Muscle layer of colon (tissue), 2 donors: Measurements from ENCODE around the gene SETBP1.
A peak's percentile ranks its signal among the peaks of the same experiment; 100 is the strongest.

Experiments
- H3K27ac ChIP-seq: one replicate; pipeline ENCODE4 v1.7.0; 2013; ENCODE audit warnings: low read depth, mild to moderate bottlenecking, low read length, moderate library complexity
- H3K27me3 ChIP-seq, 2 donors: one replicate each; pipeline ENCODE4 v1.7.0; 2013; ENCODE audit warnings: low read length in 2 of 2, mild to moderate bottlenecking in 2 of 2; ENCODE audit not compliant: insufficient read depth in 2 of 2, control insufficient read depth in 1 of 2
- H3K36me3 ChIP-seq: one replicate; pipeline ENCODE4 v1.7.0; 2013; ENCODE audit warnings: mild to moderate bottlenecking, low read length; ENCODE audit not compliant: insufficient read depth
- H3K4me1 ChIP-seq: one replicate; pipeline ENCODE4 v1.7.0; 2013; ENCODE audit warnings: mild to moderate bottlenecking, low read length; ENCODE audit not compliant: insufficient read depth
- H3K4me3 ChIP-seq, 2 donors: one replicate each; pipeline ENCODE4 v1.7.0; 2013; ENCODE audit warnings: low read length in 2 of 2, low read depth in 1 of 2, mild to moderate bottlenecking in 1 of 2, moderate library complexity in 1 of 2
- H3K9ac ChIP-seq: one replicate; pipeline ENCODE4 v1.7.0; 2013; ENCODE audit warnings: low read length
- H3K9me3 ChIP-seq: one replicate; pipeline ENCODE4 v1.7.0; 2013; ENCODE audit warnings: mild to moderate bottlenecking, low read length
- donor health status: abdominal sarcoma.
- donor health status: Adenocarcinoma of cecum.

SETBP1 gene

DNA sequence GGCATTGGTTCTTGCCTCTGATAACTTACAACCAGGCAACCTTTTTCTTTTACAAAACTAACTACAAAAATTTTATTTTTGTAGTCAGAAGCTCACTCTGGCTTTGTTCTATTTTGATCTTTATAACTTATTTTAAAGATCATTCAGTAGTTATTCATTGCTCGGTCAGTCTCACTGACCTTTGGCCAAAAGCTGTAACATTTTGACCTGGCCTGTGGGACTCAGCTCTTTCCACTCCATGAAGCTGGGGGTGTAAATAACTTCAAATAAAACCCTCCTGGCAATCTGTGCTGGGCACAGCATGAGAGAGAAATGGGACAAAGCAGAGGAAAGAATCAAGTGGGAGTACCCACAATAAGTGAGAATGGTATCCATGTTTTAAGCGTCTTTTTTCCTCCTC, 380.7 kb downstream of the SETBP1 start:
- no peak overlapping the region for H3K9ac ChIP-seq

DNA sequence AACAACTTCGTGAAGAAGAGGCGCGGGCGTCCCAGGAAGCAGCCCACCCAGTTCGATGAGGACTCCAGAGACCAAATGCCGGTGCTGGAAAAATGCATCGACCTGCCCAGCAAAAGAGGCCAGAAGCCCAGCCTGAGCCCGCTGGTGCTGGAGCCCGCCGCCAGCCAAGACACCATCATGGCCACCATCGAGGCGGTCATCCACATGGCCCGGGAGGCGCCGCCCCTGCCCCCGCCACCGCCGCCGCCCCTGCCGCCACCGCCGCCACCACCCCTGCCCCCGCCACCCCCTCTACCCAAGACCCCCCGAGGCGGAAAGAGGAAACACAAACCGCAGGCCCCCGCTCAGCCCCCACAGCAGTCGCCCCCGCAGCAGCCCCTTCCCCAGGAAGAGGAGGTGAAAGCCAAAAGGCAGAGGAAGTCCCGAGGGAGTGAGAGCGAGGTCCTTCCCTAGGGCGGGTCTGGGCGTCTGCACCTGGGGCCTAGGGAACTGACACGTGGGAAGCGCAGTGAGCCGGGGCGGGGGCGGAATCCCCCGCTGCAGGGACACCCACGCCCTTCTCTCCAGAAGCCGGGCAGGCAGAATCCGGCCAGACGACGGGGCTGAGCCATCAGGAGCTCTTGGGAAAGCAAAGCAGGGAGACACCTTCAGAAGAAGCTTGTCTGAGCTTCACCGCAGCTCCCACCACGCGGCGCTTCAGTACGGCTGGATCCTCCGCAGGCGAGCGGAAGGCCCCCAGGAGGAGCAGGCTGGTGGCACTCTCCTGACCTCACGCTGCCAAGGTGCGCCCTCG, 382.8 kb downstream of the SETBP1 start:
- Histone ChIP-seq H3K36me3 (no peaks in the 10 kb centered on the region), H3K9ac (no peak overlapping the region), H3K27ac (no peak overlapping the region), H3K9me3 (no peaks in the 10 kb centered on the region), H3K27me3 (no peaks in the 10 kb centered on the region), H3K4me3 (no peak overlapping the region), H3K4me1 (peaks cover 17% of the 10 kb centered on the region)

More for the DNA sequence above, 380.7 kb downstream of the SETBP1 start:
- Histone ChIP-seq H3K4me1 (peaks cover 14% of the 10 kb centered on the region), H3K9me3 (no peaks in the 10 kb centered on the region), H3K27ac (no peak overlapping the region), H3K36me3 (no peaks in the 10 kb centered on the region), H3K4me3 (no peak overlapping the region), H3K27me3 (no peaks in the 10 kb centered on the region)

- Histone ChIP-seq H3K36me3 (no peaks in the 10 kb centered on the region), H3K27ac (no peak overlapping the region), H3K4me1 (peaks cover 25% of the 10 kb centered on the region), H3K27me3 (no peaks in the 10 kb centered on the region), H3K4me3 (no peak overlapping the region), H3K9ac (no peak overlapping the region), H3K9me3 (no peaks in the 10 kb centered on the region)
Observed at GRCh38 chr18:45066210-45066609, 385.5 kb downstream of the SETBP1 start.

- Histone ChIP-seq H3K36me3 (no peaks in the 10 kb centered on the region), H3K9me3 (no peaks in the 10 kb centered on the region), H3K27ac (peak overlapping the region; percentile 2), H3K4me1 (peaks cover 25% of the 10 kb centered on the region), H3K9ac (no peak overlapping the region), H3K4me3 (no peak overlapping the region), H3K27me3 (no peaks in the 10 kb centered on the region)
Observed at GRCh38 chr18:45066886-45067285, 386.2 kb downstream of the SETBP1 start.

GRCh38 chr18:45068400-45069094, 387.9 kb downstream of the SETBP1 start:
- Histone ChIP-seq H3K4me1 (peaks cover 25% of the 10 kb centered on the region), H3K27me3 (no peaks in the 10 kb centered on the region), H3K9me3 (no peaks in the 10 kb centered on the region), H3K9ac (no peak overlapping the region), H3K4me3 (no peak overlapping the region), H3K27ac (no peak overlapping the region), H3K36me3 (no peaks in the 10 kb centered on the region)

DNA sequence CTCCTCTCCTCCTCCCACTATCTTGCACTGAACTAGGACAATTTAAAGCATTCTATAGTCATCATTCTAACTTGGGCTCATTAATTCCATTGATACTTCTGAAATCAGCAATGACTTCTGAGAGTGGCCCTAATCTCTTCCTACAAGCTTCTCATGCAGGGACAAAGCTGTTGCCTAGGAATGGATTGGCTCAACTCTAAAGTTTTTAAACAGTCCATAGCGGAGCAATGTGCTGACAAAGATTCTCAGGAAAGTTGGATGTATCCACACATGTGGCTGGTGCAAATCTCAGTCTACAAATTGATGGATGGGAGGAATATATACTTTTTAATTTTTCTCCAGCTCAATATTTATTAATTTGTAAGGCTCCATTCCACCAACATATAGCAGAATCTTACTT, 388.9 kb downstream of the SETBP1 start:
- H3K36me3 ChIP-seq: no peaks in the 10 kb centered on the region
- H3K9ac ChIP-seq: no peak overlapping the region
- H3K4me1 ChIP-seq: peaks cover 25% of the 10 kb centered on the region
- H3K9me3 ChIP-seq: no peaks in the 10 kb centered on the region
- no peak overlapping the region for H3K27ac ChIP-seq
- no peaks in the 10 kb centered on the region for H3K27me3 ChIP-seq
- H3K4me3 ChIP-seq: no peak overlapping the region

DNA sequence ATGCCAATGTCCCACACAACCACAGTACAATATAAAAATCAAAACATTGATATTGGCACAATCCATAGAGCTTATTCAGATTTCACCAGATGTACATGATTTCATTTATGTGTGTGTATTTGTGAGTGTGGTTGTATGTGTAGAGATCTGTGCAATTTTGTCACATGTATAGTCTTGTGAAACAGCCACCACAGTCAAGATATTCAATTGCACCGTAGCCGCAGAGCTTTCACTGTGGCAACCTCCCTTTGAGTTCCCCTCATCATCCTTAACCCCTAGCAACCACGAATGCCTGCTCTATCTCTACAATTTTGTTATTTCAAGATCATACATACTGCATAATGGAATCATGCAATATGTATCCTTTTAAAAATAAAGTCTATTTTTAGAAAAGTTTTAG, 391.3 kb downstream of the SETBP1 start:
- H3K27me3 ChIP-seq: no peaks in the 10 kb centered on the region
- H3K9ac ChIP-seq: no peak overlapping the region
- H3K4me1 ChIP-seq: peaks cover 11% of the 10 kb centered on the region
- H3K36me3 ChIP-seq: no peaks in the 10 kb centered on the region
- H3K9me3 ChIP-seq: no peaks in the 10 kb centered on the region
- no peak overlapping the region for H3K27ac ChIP-seq
- no peak overlapping the region for H3K4me3 ChIP-seq

DNA sequence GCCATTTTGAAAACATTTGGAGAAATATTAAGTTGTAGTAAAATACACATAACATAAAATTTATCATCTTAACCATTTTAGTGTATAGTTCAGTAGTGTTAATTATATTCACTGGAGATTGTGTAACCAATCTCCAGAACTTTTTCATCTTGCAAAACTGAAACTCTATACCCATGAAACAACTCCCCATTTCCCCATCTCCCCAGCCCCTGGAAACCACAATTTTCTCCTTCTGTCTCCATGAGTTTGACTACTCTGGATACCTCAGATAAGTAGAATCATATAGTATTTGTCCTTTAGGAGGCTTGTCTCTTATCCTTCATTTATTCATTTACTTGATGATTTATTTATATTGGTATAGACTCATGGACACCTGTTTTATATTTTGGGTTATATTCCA, 392.9 kb downstream of the SETBP1 start:
- no peaks in the 10 kb centered on the region for H3K36me3 ChIP-seq
- H3K9me3 ChIP-seq: no peaks in the 10 kb centered on the region
- H3K27ac ChIP-seq: no peak overlapping the region
- no peaks in the 10 kb centered on the region for H3K27me3 ChIP-seq
- H3K9ac ChIP-seq: no peak overlapping the region
- no peak overlapping the region for H3K4me3 ChIP-seq
- H3K4me1 ChIP-seq: peaks cover 7% of the 10 kb centered on the region

GRCh38 chr18:45081566-45082181, 401.0 kb downstream of the SETBP1 start:
- Histone ChIP-seq H3K9me3 (no peaks in the 10 kb centered on the region), H3K27ac (no peak overlapping the region), H3K4me1 (no peaks in the 10 kb centered on the region)

DNA sequence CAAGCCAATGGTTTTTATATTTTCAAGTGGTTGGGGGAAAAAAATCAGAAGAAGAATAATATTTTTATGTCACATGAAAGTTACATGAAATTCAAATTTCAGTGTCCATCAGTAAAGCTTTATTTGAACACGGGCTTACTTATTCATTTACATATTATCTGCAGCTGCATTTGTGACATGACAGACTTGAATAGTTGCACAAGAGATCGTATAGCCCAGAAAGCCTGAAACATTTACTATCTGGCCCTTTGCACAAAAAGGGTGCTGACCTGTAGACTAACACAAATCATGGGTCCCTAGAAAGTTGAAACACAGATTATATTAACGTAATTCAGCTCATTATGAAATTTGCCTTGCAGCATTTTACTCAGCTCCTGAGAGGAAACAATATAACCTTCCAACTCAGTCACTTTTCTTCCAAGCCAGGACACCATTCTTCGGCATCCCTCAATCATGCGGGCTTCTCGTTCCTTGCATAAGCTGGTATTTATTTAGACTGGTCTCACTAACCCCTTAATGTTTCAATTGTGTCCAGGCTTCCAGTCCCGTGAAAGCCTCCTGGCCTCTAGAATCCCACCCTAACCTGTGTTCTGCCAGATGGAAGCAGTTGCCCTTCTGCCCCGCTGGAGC, 402.7 kb downstream of the SETBP1 start:
- Histone ChIP-seq H3K4me3 (no peak overlapping the region), H3K27me3 (no peaks in the 10 kb centered on the region), H3K9me3 (no peaks in the 10 kb centered on the region), H3K36me3 (no peaks in the 10 kb centered on the region), H3K4me1 (no peaks in the 10 kb centered on the region), H3K9ac (no peak overlapping the region), H3K27ac (no peak overlapping the region)

More at GRCh38 chr18:45081566-45082181, 401.0 kb downstream of the SETBP1 start:
- no peaks in the 10 kb centered on the region for H3K36me3 ChIP-seq
- no peaks in the 10 kb centered on the region for H3K27me3 ChIP-seq
- H3K9ac ChIP-seq: no peak overlapping the region
- no peak overlapping the region for H3K4me3 ChIP-seq

GRCh38 chr18:45084206-45084605, 403.5 kb downstream of the SETBP1 start:
- Histone ChIP-seq H3K4me1 (no peaks in the 10 kb centered on the region), H3K27ac (no peak overlapping the region), H3K9me3 (no peaks in the 10 kb centered on the region), H3K27me3 (no peaks in the 10 kb centered on the region), H3K9ac (no peak overlapping the region), H3K4me3 (no peak overlapping the region), H3K36me3 (no peaks in the 10 kb centered on the region)
